ENCODE results near the gene SRSF12.
A peak's percentile ranks its signal among the peaks of the same experiment; 100 is the strongest.
"Not testable (repeated sequence)": the region's sequence is repeated elsewhere in the genome, so short reads cannot be mapped to it uniquely, and the experiment has no call there.

Gene SRSF12

GRCh38 chr6:89144354-89144906 lies 26.6 kb upstream of the SRSF12 start:
- H3K9me3 ChIP-seq (ENCODE audit: control insufficient read depth in 1 of 2, low read length in 2 of 2), result no peaks in the 10 kb centered on the region
- H3K27me3 ChIP-seq (ENCODE audit: low read depth, low read length), result no peaks in the 10 kb centered on the region
- no peaks in the 10 kb centered on the region for H3K4me1 ChIP-seq (ENCODE audit: control insufficient read depth in 1 of 2, insufficient read depth in 2 of 2, low read length in 2 of 2)
- H3K27ac ChIP-seq (ENCODE audit: low read length), result peak overlapping the region; percentile 1
- no peak overlapping the region for H3K4me3 ChIP-seq (ENCODE audit: low read depth in 1 of 2, low read length in 2 of 2)
- H3K36me3 ChIP-seq (ENCODE audit: control insufficient read depth in 1 of 2, insufficient read depth in 2 of 2, low read length in 2 of 2), result no peaks in the 10 kb centered on the region

GRCh38 chr6:89140347-89141156 lies 22.7 kb upstream of the SRSF12 start:
- Histone ChIP-seq H3K9me3 (ENCODE audit: control insufficient read depth in 1 of 2, low read length in 2 of 2) (no peaks in the 10 kb centered on the region), H3K4me3 (ENCODE audit: low read depth in 1 of 2, low read length in 2 of 2) (no peak overlapping the region), H3K4me1 (ENCODE audit: control insufficient read depth in 1 of 2, insufficient read depth in 2 of 2, low read length in 2 of 2) (no peaks in the 10 kb centered on the region), H3K27me3 (ENCODE audit: low read depth, low read length) (no peaks in the 10 kb centered on the region), H3K36me3 (ENCODE audit: control insufficient read depth in 1 of 2, insufficient read depth in 2 of 2, low read length in 2 of 2) (no peaks in the 10 kb centered on the region), H3K27ac (ENCODE audit: low read length) (no peak overlapping the region)

GRCh38 chr6:89139509-89140346 lies 21.9 kb upstream of the SRSF12 start:
- H3K4me1 ChIP-seq (ENCODE audit: control insufficient read depth in 1 of 2, insufficient read depth in 2 of 2, low read length in 2 of 2), result no peaks in the 10 kb centered on the region
- no peaks in the 10 kb centered on the region for H3K36me3 ChIP-seq (ENCODE audit: control insufficient read depth in 1 of 2, insufficient read depth in 2 of 2, low read length in 2 of 2)
- H3K27ac ChIP-seq (ENCODE audit: low read length), result no peak overlapping the region
- no peak overlapping the region for H3K4me3 ChIP-seq (ENCODE audit: low read depth in 1 of 2, low read length in 2 of 2)
- no peaks in the 10 kb centered on the region for H3K27me3 ChIP-seq (ENCODE audit: low read depth, low read length)
- H3K9me3 ChIP-seq (ENCODE audit: control insufficient read depth in 1 of 2, low read length in 2 of 2), result no peaks in the 10 kb centered on the region

- no peaks in the 10 kb centered on the region for H3K4me1 ChIP-seq (ENCODE audit: control insufficient read depth in 1 of 2, insufficient read depth in 2 of 2, low read length in 2 of 2)
- H3K27me3 ChIP-seq (ENCODE audit: low read depth, low read length), result no peaks in the 10 kb centered on the region
- no peak overlapping the region for H3K27ac ChIP-seq (ENCODE audit: low read length)
- H3K9me3 ChIP-seq (ENCODE audit: control insufficient read depth in 1 of 2, low read length in 2 of 2), result no peaks in the 10 kb centered on the region
- no peak overlapping the region for H3K4me3 ChIP-seq (ENCODE audit: low read depth in 1 of 2, low read length in 2 of 2)
- H3K36me3 ChIP-seq (ENCODE audit: control insufficient read depth in 1 of 2, insufficient read depth in 2 of 2, low read length in 2 of 2), result no peaks in the 10 kb centered on the region
These were observed 20.3 kb upstream of the SRSF12 start for GRCh38 chr6:89138173-89138572.

GRCh38 chr6:89134723-89135122 lies 16.9 kb upstream of the SRSF12 start:
- no peaks in the 10 kb centered on the region for H3K27me3 ChIP-seq (ENCODE audit: low read depth, low read length)
- H3K27ac ChIP-seq (ENCODE audit: low read length), result no peak overlapping the region
- H3K4me3 ChIP-seq (ENCODE audit: low read depth in 1 of 2, low read length in 2 of 2), result no peak overlapping the region
- no peaks in the 10 kb centered on the region for H3K4me1 ChIP-seq (ENCODE audit: control insufficient read depth in 1 of 2, insufficient read depth in 2 of 2, low read length in 2 of 2)
- no peaks in the 10 kb centered on the region for H3K9me3 ChIP-seq (ENCODE audit: control insufficient read depth in 1 of 2, low read length in 2 of 2)
- no peaks in the 10 kb centered on the region for H3K36me3 ChIP-seq (ENCODE audit: control insufficient read depth in 1 of 2, insufficient read depth in 2 of 2, low read length in 2 of 2)

GRCh38 chr6:89133981-89134380 lies 16.1 kb upstream of the SRSF12 start:
- no peak overlapping the region for H3K27ac ChIP-seq (ENCODE audit: low read length)

GRCh38 chr6:89132057-89132456 lies 14.2 kb upstream of the SRSF12 start:
- no peaks in the 10 kb centered on the region for H3K27me3 ChIP-seq (ENCODE audit: low read depth, low read length)
- H3K9me3 ChIP-seq (ENCODE audit: control insufficient read depth in 1 of 2, low read length in 2 of 2), result no peaks in the 10 kb centered on the region
- no peak overlapping the region for H3K27ac ChIP-seq (ENCODE audit: low read length)
- no peak overlapping the region for H3K4me3 ChIP-seq (ENCODE audit: low read depth in 1 of 2, low read length in 2 of 2)
- no peaks in the 10 kb centered on the region for H3K36me3 ChIP-seq (ENCODE audit: control insufficient read depth in 1 of 2, insufficient read depth in 2 of 2, low read length in 2 of 2)
- H3K4me1 ChIP-seq (ENCODE audit: control insufficient read depth in 1 of 2, insufficient read depth in 2 of 2, low read length in 2 of 2), result no peaks in the 10 kb centered on the region

More at GRCh38 chr6:89133981-89134380, 16.1 kb upstream of the SRSF12 start:
- no peak overlapping the region for H3K4me3 ChIP-seq (ENCODE audit: low read depth in 1 of 2, low read length in 2 of 2)
- H3K4me1 ChIP-seq (ENCODE audit: control insufficient read depth in 1 of 2, insufficient read depth in 2 of 2, low read length in 2 of 2), result no peaks in the 10 kb centered on the region
- H3K27me3 ChIP-seq (ENCODE audit: low read depth, low read length), result no peaks in the 10 kb centered on the region
- no peaks in the 10 kb centered on the region for H3K36me3 ChIP-seq (ENCODE audit: control insufficient read depth in 1 of 2, insufficient read depth in 2 of 2, low read length in 2 of 2)
- no peaks in the 10 kb centered on the region for H3K9me3 ChIP-seq (ENCODE audit: control insufficient read depth in 1 of 2, low read length in 2 of 2)

GRCh38 chr6:89131599-89131998 lies 13.7 kb upstream of the SRSF12 start:
- Histone ChIP-seq H3K27ac (ENCODE audit: low read length) (no peak overlapping the region), H3K4me1 (ENCODE audit: control insufficient read depth in 1 of 2, insufficient read depth in 2 of 2, low read length in 2 of 2) (no peaks in the 10 kb centered on the region), H3K4me3 (ENCODE audit: low read depth in 1 of 2, low read length in 2 of 2) (no peak overlapping the region), H3K36me3 (ENCODE audit: control insufficient read depth in 1 of 2, insufficient read depth in 2 of 2, low read length in 2 of 2) (no peaks in the 10 kb centered on the region), H3K27me3 (ENCODE audit: low read depth, low read length) (no peaks in the 10 kb centered on the region), H3K9me3 (ENCODE audit: control insufficient read depth in 1 of 2, low read length in 2 of 2) (no peaks in the 10 kb centered on the region)

- H3K36me3 ChIP-seq (ENCODE audit: control insufficient read depth in 1 of 2, insufficient read depth in 2 of 2, low read length in 2 of 2); H3K27me3 ChIP-seq (ENCODE audit: low read depth, low read length); H3K27ac ChIP-seq (ENCODE audit: low read length); H3K4me3 ChIP-seq (ENCODE audit: low read depth in 1 of 2, low read length in 2 of 2); H3K9me3 ChIP-seq (ENCODE audit: control insufficient read depth in 1 of 2, low read length in 2 of 2); H3K4me1 ChIP-seq (ENCODE audit: control insufficient read depth in 1 of 2, insufficient read depth in 2 of 2, low read length in 2 of 2): not testable (repeated sequence)
These were observed 10.4 kb upstream of the SRSF12 start for GRCh38 chr6:89128256-89128671.

GRCh38 chr6:89122625-89123024 lies 4.8 kb upstream of the SRSF12 start:
- Histone ChIP-seq H3K36me3 (ENCODE audit: control insufficient read depth in 1 of 2, insufficient read depth in 2 of 2, low read length in 2 of 2) (no peaks in the 10 kb centered on the region), H3K4me1 (ENCODE audit: control insufficient read depth in 1 of 2, insufficient read depth in 2 of 2, low read length in 2 of 2) (no peaks in the 10 kb centered on the region), H3K27me3 (ENCODE audit: low read depth, low read length) (no peaks in the 10 kb centered on the region), H3K27ac (ENCODE audit: low read length) (no peak overlapping the region), H3K9me3 (ENCODE audit: control insufficient read depth in 1 of 2, low read length in 2 of 2) (no peaks in the 10 kb centered on the region), H3K4me3 (ENCODE audit: low read depth in 1 of 2, low read length in 2 of 2) (no peak overlapping the region)

GRCh38 chr6:89121934-89122333 lies 4.1 kb upstream of the SRSF12 start:
- H3K27ac ChIP-seq (ENCODE audit: low read length), result no peak overlapping the region
- H3K4me3 ChIP-seq (ENCODE audit: low read depth in 1 of 2, low read length in 2 of 2), result no peak overlapping the region
- H3K4me1 ChIP-seq (ENCODE audit: control insufficient read depth in 1 of 2, insufficient read depth in 2 of 2, low read length in 2 of 2), result peaks cover 0 to 1% of the 10 kb centered on the region in 2 donors
- H3K9me3 ChIP-seq (ENCODE audit: control insufficient read depth in 1 of 2, low read length in 2 of 2), result no peaks in the 10 kb centered on the region
- H3K27me3 ChIP-seq (ENCODE audit: low read depth, low read length), result no peaks in the 10 kb centered on the region
- no peaks in the 10 kb centered on the region for H3K36me3 ChIP-seq (ENCODE audit: control insufficient read depth in 1 of 2, insufficient read depth in 2 of 2, low read length in 2 of 2)

Measured in muscle layer of duodenum (tissue), 2 donors.